HG03342 (cell line): Measurements from ENCODE around the gene RSPH1.
A peak's percentile ranks its signal among the peaks of the same experiment; 100 is the strongest.

ENCODE experiments used
- ATAC-seq: cut with Tn5 transposase; IDR thresholded peaks from one replicate; pipeline ENCODE4 v1.9.1; 2021; ENCODE audit warnings: mild to moderate bottlenecking, moderate library complexity; ENCODE audit not compliant: unreplicated experiment

The RSPH1 gene

DNA sequence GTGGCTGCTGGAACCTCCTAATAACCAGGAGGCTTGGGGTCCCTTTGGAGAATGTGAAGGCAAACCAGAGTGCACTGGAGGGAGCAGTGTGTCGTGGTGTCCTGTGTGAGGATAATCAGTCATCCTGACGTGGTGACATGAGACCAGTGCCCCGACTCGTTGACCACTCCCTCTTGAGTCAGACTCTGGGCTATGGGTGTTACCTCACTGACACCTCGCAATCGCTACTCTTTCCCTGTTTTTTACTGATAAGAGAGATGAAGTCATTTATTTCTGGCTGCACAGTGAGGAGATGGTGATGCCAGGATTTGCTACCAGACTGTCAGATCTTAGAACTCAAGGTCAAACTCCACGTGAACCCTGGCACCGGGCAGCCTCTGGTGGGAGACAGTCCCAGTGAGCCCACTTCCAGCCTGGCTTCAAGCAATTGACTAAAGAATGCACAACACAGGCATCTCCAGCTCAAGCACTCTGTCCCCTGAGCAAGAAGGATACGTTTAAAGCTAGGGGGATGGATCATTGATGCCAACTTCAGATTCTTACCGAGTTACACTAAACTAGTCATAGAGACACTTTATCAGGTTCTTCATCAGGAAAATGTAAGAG, 62.0 kb downstream of the RSPH1 start:
- no peak for ATAC-seq

DNA sequence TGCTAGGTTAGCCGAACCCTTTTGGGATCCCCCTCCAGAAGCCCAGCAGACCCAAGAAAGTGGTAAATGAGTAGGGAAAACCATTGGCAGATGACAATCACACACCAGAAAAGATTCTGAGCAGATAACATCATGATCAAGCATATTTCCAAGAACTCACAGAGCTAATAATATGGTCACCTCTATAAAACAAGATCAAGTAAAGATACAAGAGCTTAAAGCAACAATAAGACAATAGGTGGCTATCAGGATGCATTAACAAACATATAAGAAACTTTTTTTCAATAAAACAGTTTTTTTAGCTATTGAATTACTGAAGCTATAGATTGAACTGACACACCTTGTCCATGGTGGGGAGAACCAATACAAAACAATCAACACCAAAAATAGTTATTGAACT, 63.3 kb downstream of the RSPH1 start:
- ATAC-seq: no peak

DNA sequence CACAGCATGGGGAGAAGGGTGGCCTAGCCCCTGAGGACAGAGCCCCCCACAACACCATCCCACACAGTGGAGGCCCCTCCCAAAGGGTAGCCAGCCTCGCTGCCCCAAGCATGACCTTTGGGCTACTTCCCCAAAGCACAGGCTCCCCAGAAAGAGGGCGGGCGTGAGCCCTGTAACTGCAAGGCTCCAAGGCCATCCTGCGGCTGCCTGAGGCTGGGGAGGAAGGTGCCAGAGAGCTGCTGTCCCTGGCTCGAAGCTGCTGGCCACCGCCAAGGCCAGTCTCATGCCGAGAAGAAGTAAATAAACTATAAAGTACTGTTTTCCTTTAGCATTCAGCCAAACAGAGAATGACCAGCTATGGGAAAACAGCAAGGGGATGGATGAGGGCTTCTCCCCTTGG, 64.8 kb downstream of the RSPH1 start:
- ATAC-seq: no peak

DNA sequence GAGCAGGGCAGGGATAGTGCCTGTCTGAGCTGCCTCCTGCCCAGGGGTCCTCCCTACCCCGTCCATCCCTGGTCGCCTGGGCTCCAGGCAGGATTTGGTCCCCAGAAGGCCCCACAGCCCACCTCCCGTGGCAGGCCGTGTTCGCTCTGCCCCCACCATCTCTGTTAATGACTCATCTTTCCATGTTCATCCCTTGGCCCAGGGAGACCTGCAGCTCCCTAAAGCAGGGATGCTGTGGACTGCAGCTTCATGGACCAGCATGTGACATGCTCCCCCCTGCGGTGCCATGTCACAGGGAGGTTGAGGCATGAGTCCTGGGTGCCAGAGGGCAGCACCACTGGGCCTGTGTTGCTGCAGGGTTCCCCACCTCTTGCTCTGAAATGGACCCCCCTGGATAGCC, 65.5 kb downstream of the RSPH1 start:
- no peak for ATAC-seq

DNA sequence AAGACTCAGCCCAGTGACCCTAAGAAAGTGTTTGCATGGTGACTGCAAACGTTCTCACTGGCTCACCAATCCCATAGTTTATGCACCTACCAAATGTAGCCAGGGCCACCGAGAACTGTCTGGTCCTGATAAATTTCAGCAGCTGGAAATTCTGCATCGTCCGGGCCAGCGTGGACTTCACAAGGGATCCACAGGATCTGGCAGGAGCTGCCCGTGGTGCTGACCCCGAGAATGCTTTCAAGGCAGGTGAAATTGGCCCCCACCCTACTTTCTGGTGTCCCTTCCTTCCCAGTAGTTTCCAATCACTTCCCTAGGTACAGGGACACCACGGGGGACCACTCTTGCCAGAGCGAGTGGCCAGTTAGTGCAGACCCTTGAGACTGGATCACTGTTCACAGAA, 66.2 kb downstream of the RSPH1 start:
- no peak for ATAC-seq

DNA sequence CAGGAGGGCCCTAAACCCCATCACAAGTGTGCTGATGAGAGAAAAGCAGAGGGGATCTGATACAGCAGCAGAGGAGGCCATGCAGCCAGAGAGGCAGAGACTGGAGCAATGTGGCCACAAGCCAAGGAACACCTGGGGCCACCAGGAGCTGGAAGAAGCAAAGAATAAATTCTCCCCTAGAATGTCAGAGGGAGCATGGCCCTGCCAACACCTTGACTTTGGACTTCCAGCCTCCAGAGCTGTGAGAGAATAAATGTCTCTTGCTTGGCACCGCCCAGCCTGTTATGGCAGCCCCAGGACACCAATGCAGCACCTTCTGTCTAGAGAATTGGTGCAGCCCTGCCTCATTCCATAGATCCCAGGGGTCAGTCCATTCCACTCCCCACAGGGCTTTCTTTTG, 67.0 kb downstream of the RSPH1 start:
- ATAC-seq: no peak

DNA sequence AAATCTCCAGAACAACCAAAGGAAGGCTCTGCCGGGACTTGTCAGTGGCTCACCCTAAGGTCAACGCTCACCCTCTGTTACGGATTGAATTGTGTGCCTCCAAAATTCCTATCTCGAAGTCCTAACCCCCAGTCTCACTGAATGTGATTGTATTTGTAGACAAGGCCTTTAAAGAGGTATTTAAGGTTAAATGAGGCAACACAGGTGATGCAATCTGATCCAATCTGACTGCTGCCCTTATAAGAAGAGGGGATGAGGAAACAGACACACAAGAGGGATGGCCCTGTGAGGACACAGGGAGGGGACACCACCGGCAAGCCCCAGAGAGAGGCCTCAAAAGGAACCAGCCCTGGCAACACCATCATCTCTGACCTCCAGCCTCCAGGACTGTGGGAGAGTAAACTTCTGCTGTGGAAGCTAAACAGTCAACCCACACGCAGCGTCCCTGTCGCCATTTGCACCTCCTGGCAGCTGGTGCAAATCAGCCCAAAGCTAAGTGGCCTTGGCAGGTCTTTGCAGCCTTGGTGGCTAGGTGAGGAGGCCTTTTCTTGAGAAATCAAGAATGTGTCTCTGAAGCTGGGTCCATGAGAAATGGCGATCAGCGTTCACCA, 68.1 kb downstream of the RSPH1 start:
- no peak for ATAC-seq

DNA sequence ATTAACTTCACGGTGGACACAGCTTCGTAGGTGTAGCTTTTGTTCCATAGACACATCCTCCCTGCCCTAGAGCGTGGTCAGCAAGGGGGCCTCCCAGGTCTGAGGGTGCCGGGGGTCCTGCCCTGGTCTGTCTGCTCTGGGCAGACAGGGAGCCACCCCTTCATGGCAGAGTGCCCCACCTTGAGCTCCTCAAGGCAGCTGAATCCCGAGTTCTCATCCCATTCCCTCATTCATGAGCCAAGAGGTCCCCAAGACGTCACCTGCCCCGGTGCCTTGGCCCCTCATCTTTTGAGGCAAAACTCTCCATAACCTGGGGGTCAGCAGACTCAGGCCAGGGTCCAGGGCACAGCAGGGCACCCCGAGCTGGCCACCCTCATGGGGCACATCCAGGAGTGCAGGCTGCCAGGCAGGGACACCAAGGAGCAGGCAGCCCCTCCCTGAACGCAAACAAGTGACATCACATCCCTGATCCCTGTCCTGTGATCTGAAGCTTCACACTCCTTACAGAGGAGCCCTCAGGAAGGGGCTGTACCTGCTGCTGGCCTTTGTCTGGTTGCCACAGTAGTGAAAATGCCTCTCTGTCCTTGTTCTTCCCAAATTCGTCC, 69.0 kb downstream of the RSPH1 start:
- no peak for ATAC-seq

DNA sequence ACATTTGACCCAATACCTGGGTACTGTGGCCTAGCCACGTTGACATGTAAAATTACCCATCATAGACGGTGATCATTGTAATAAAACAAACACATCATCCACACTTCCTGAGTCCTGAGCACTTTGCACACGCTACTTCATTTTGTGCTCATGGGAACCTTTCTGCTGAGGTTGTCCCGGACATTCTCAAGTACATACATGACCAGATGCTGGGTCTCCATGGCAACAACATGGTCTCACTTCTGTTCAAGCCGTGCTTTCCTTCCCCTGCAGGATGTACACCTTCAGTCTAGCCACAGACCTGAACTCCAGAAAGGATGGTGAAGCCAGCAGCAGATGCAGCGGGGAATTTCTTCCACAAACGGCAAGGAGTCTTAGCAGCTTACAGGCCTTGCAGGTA, 69.6 kb downstream of the RSPH1 start:
- no peak for ATAC-seq

DNA sequence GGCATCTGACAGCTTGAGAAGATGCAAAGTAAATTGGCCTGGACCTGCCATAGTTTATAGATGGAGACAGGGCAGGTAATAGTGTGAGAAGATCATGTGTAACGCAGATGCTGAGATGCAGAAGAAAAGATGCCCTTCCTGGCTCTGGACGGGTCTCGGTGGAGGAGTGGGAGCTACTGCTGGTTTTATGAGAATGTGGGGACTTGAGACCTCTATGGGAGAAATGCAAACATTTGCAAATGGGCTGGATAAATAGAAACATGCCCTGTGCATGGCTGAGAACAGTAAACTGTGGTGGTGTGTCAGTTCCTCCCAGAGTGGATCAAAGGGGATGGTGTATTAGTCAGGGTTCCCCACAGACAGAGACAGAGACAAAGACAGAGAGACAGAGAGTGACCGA, 70.4 kb downstream of the RSPH1 start:
- no peak for ATAC-seq

DNA sequence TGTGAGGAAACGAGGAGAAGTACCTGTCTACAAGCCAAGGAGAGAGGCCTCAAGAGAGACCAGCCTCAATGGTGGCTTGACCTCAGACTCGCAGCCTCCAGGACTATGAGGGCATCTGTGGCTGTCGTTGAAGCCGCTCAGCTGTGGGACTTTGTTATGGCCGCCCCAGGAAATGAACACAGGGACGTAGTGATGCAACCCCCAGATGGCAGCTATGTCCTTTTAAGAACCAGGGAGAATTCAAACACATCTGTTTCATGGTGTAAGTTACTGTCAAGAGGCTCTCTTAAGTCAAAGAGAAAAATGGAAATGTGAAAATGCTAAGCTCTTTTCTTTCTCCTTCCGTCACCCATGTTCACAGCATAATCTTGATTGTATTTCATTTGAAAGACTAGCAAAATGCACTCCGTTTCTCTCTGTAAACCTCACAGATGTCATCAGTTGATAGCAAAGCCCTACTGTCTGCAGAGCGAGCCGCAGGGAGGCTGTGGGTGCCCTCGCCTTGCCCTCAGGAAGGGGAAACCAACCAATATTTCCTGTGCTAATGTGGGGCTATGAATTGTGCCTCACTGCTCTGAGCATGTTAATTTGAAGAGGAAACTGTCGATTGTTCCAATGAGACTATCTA, 71.0 kb downstream of the RSPH1 start:
- ATAC-seq: no peak

DNA sequence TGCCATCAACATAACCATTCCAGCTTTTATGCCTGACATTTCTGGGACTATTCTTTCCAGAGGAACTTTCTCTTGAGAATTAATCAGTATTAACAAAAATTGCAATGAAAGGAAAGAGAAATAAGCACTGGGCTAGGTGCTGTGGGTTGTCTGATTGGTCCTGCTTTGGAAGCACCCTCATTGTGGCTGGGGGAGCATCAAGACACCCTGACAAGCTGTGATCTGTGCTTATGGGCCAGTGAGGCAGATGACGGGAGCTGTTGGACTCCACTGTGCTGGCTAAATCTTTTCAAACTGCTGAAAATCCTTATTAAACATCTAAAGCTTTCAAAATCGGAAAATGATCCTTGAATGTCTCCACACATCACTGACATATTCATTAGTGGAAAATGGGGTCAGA, 72.3 kb downstream of the RSPH1 start:
- ATAC-seq: no peak

DNA sequence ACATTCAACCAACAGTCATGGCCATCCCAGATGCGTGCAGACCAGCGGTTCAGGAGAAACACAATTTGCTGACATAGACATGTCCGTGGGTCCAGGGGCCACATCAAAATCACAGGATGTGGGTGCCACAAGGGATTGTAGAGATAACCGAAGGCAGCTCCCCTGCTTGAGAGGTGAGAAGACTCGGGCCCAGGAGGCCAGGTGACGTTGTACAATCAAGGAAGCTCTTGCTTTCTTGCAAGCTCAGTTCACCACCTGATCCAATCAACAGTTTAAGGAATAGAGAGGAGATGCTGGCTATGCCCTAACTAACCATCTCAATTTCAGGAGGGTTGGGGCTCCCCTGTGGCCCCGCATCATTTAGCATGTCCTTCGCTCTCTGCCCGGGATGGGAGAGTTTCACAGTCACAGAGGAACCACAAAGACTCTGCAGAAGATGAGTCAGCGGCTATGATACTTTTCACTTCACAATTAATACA, 72.8 kb downstream of the RSPH1 start:
- ATAC-seq: peak; percentile 53
